Panc1 (cell line): ENCODE results near the gene BICD1. TPM values are rescaled to one million over a fixed set of nuclear protein-coding genes. Genes with fewer than 3 reads are reported as not detected.

Experiments
- ATAC-seq: fragments of 200-7000 bp; cut with Tn5 transposase; 2 replicates; pipeline ENCODE4 v1.9.1; 2020; ENCODE audit warnings: mild to moderate bottlenecking, moderate library complexity
- BruUV-seq: library from RNA; stranded (reverse); fragments of 400-500 nt; replicated peaks from 2 replicates; lab custom pipeline; 2021; lab: Mats Ljungman, UMichigan
- CTCF ChIA-PET: fragments of 300-600 bp; sonication (Branson Sonifier 250); formaldehyde crosslinking; loops from one replicate; lab custom pipeline; 2022; ENCODE audit warnings: antibody characterized with exemption; lab: Charles Lee
- POLR2A ChIA-PET: fragments of 300-600 bp; sonication (Branson Sonifier 250); formaldehyde crosslinking; loops from one replicate; lab custom pipeline; 2022; ENCODE audit warnings: antibody characterized with exemption; lab: Charles Lee
- DNase-seq: peaks from one replicate; pipeline ENCODE4 v3.0.0-alpha.2; 2010; ENCODE audit warnings: low read depth, low spot score
- H3K27ac ChIP-seq: 2 replicates; pipeline ENCODE4 v1.5.1; 2011; ENCODE audit warnings: mild to moderate bottlenecking, low read length, inconsistent platforms
- H3K27me3 ChIP-seq: fragments of 200-500 bp; sonication (Bioruptor generic); 2 replicates; pipeline ENCODE4 v1.6.0; 2014; ENCODE audit warnings: low read length, inconsistent platforms; ENCODE audit not compliant: control insufficient read depth, insufficient read depth
- H3K36me3 ChIP-seq: fragments of 200-500 bp; sonication (Bioruptor generic); 2 replicates; pipeline ENCODE4 v1.5.1; 2014; ENCODE audit warnings: inconsistent platforms, mild to moderate bottlenecking, low read length, moderate library complexity; ENCODE audit not compliant: control insufficient read depth, insufficient read depth
- H3K4me1 ChIP-seq: 2 replicates; pipeline ENCODE4 v1.5.1; 2011; ENCODE audit warnings: inconsistent platforms, mild to moderate bottlenecking, low read length, moderate library complexity; ENCODE audit not compliant: control insufficient read depth, insufficient read depth
- H3K4me3 ChIP-seq, 2 experiments: 2 replicates each; pipeline ENCODE4 v1.5.1; 2011 to 2012; ENCODE audit warnings: low read depth in 2 of 2, low read length in 2 of 2, mild to moderate bottlenecking in 2 of 2, inconsistent platforms in 1 of 2, moderate library complexity in 1 of 2
- H3K9me3 ChIP-seq: fragments of 200-500 bp; sonication (Bioruptor generic); 2 replicates; pipeline ENCODE4 v1.5.1; 2014; ENCODE audit warnings: low read depth, mild to moderate bottlenecking, inconsistent platforms, low read length, moderate library complexity; ENCODE audit not compliant: control insufficient read depth, insufficient read depth
- CTCF ChIP-seq: fragments of 450-650 bp; IDR thresholded peaks from 2 replicates; pipeline ENCODE4 v1.5.1; 2017; ENCODE audit warnings: mild to moderate bottlenecking
- POLR2AphosphoS5 ChIP-seq: IDR thresholded peaks from 2 replicates; pipeline ENCODE4 v1.6.1; 2012; ENCODE audit warnings: mild to moderate bottlenecking, low read depth, low read length, moderate library complexity
- REST ChIP-seq, 2 experiments: IDR thresholded peaks; 2 replicates each; pipeline ENCODE4 v1.6.1; 2011 to 2012; ENCODE audit warnings: low read depth in 2 of 2, control low read depth in 1 of 2, low read length in 1 of 2, mild to moderate bottlenecking in 1 of 2, moderate library complexity in 1 of 2; ENCODE audit not compliant: insufficient read depth in 1 of 2
- SIN3A ChIP-seq: IDR thresholded peaks from 2 replicates; pipeline ENCODE4 v1.6.1; 2012; ENCODE audit warnings: low read depth, mild to moderate bottlenecking, low read length, moderate library complexity, borderline replicate concordance; ENCODE audit not compliant: insufficient read depth
- TCF7L2 ChIP-seq: IDR thresholded peaks from 2 replicates; pipeline ENCODE4 v1.6.1; 2011; ENCODE audit warnings: mild to moderate bottlenecking, low read depth, low read length, inconsistent platforms
- in situ Hi-C: cut with HindIII; loops from 2 replicates; pipeline ENCODE4 v1.10.0; 2016; ENCODE audit warnings: low sequenced_read_pairs, low pct_unique_long_range_greater_than_20kb
- intact Hi-C: fragments of 100-400 bp; cut with micrococcal nuclease; formaldehyde crosslinking; loops from one replicate; pipeline ENCODE4 v1.10.0; 2022; ENCODE audit not compliant: unreplicated experiment
- total RNA-seq: library from RNA; stranded (reverse); gene quantifications from one replicate; pipeline ENCODE4 v1.2.1, GENCODE V29; 2021; ENCODE audit not compliant: unreplicated experiment

BICD1 gene
- total RNA-seq, 1 experiment from 2014 or later, result 40.0 TPM

GRCh38 chr12:32399370-32400113, 292.9 kb downstream of the BICD1 start, which contains the start of gene FGD4:
Gene FGD4 (plus strand): TSS chr12:32399558.
- DNase-seq (no peak), ATAC-seq (peak; percentile 98)
- Histone ChIP-seq H3K4me3 (peak within 1 kb of the TSS; percentile 69 to 80), H3K4me1 (peaks cover 7% of the 10 kb centered on the region), H3K36me3 (no peaks in the 10 kb centered on the region; the same call in 1 of the 2 replicates), H3K27ac (peak within 1 kb of the TSS; percentile 72), H3K27me3 (0 out of 2 replicates have a peak, but pooled peaks cover 4% of the 10 kb centered on the region), H3K9me3 (no peaks in the 10 kb centered on the region)
- no TSS peak for BruUV-seq
- intact Hi-C loops (no loop called here), in situ Hi-C loops (no loop called here)
- ChIA-PET POLR2A (interaction anchor here (0.6 kb wide), 1 partner anchor 329 kb away, joined by 3 read pairs; no protein-coding TSS in a partner anchor), CTCF (interaction anchor here (1.3 kb wide), 1 partner anchor 31 kb away, joined by 3 read pairs; no protein-coding TSS in a partner anchor)
- TF ChIP-seq POLR2AphosphoS5, result peak; percentile 63
- TF ChIP-seq SIN3A, result peak; percentile 78; the same call in 1 of the 2 replicates
- TF ChIP-seq TCF7L2, result 0 out of 2 replicates have a peak, but pooled peaks have one; percentile 32
- 0 out of 4 replicates have a peak, but pooled peaks of 1 of the 2 experiments have one; percentile 14 for TF ChIP-seq REST (IDR thresholded peaks at IDR 0.05; ENCODE audit: insufficient read depth in 1 of 2, low read depth in 2 of 2, low read length in 1 of 2)
- peak; percentile 84 for TF ChIP-seq CTCF

GRCh38 chr12:32400114-32400672, 293.5 kb downstream of the BICD1 start:
- H3K27ac ChIP-seq, result peak overlapping the region; percentile 72
- ChIA-PET POLR2A (no interaction called here), CTCF (interaction anchor here (0.6 to 1.3 kb wide), 2 partner anchors 31 to 78 kb away, joined by 3 read pairs; no protein-coding TSS in a partner anchor)
- intact Hi-C loops, result no loop called here
- TF ChIP-seq SIN3A (no peak), REST (IDR thresholded peaks at IDR 0.05; ENCODE audit: insufficient read depth in 1 of 2, low read depth in 2 of 2, low read length in 1 of 2) (no peak)
- H3K4me1 ChIP-seq, result peaks cover 7% of the 10 kb centered on the region
- peak overlapping the region; percentile 69 to 80 for H3K4me3 ChIP-seq
- ATAC-seq (peak; percentile 45), DNase-seq (no peak)
- H3K27me3 ChIP-seq, result 0 out of 2 replicates have a peak, but pooled peaks cover 4% of the 10 kb centered on the region
- H3K9me3 ChIP-seq, result no peaks in the 10 kb centered on the region
- in situ Hi-C loops, result no loop called here
- BruUV-seq, result TSS peak; percentile 90
- no peaks in the 10 kb centered on the region; the same call in 1 of the 2 replicates for H3K36me3 ChIP-seq
